A549 (cell line): Measurements from ENCODE around the gene CRYBB2. TPM values are rescaled to one million over a fixed set of nuclear protein-coding genes. Genes with fewer than 3 reads are reported as not detected.
"Not testable (repeated sequence)": the region's sequence is repeated elsewhere in the genome, so short reads cannot be mapped to it uniquely, and the experiment has no call there.

Experiments used
- ATAC-seq, 2 experiments: fragments of 200-7000 bp in 1 of 2; fragments of >200 bp in 1 of 2; cut with Nextera tagmentation in 1 of 2; cut with Tn5 transposase in 1 of 2; 3 replicates each; pipeline versions ENCODE4 v1.8.0 to v1.9.1; 2018 to 2020; ENCODE audit warnings: mild to moderate bottlenecking in 1 of 2, moderate library complexity in 1 of 2
- CTCF ChIA-PET: fragments of 300-600 bp; sonication (Branson Sonifier 250); formaldehyde crosslinking; extraction: SDS; loops from one replicate; lab custom pipeline; 2021; ENCODE audit warnings: antibody characterized with exemption, inconsistent platforms; lab: Yijun Ruan, JAX
- POLR2A ChIA-PET: fragments of 350-600 bp; formaldehyde crosslinking; extraction: SDS; loops from one replicate; lab custom pipeline; 2021; ENCODE audit warnings: antibody characterized with exemption, inconsistent platforms; lab: Yijun Ruan, JAX
- DNase-seq, 2 experiments: peaks; one replicate each; pipeline versions ENCODE4 v3.0.0 to v3.0.0-alpha.2; 2011 to 2016; ENCODE audit warnings: low read depth in 1 of 2, low spot score in 1 of 2
- FAIRE-seq: peaks from 2 replicates; lab custom pipeline; 2011; peaks lifted over from hg19 to GRCh38; lab: Jason Lieb, UNC
- H3K27ac ChIP-seq, 2 experiments: fragments of >200 bp; sonication (Bioruptor Twin); formaldehyde crosslinking; 3 replicates each; pipeline ENCODE4 v1.5.1; 2016 to 2017
- H3K4me1 ChIP-seq: fragments of >200 bp; sonication (Bioruptor Twin); formaldehyde crosslinking; 3 replicates; pipeline ENCODE4 v1.6.1; 2016
- H3K4me2 ChIP-seq: fragments of >200 bp; sonication (Bioruptor Twin); formaldehyde crosslinking; 3 replicates; pipeline ENCODE4 v1.6.1; 2016
- H3K4me3 ChIP-seq: fragments of >200 bp; sonication (Bioruptor Twin); formaldehyde crosslinking; 3 replicates; pipeline ENCODE4 v1.5.1; 2016
- H3K9me3 ChIP-seq: fragments of >200 bp; sonication (Bioruptor Twin); formaldehyde crosslinking; 3 replicates; pipeline ENCODE4 v1.6.1; 2016
- BHLHE40 ChIP-seq: IDR thresholded peaks from 2 replicates; pipeline ENCODE4 v1.6.1; 2012; ENCODE audit warnings: low read depth, low read length, inconsistent platforms
- CEBPB ChIP-seq, 2 experiments: fragments of >200 bp in 1 of 2; sonication (Bioruptor Twin) in 1 of 2; formaldehyde crosslinking in 1 of 2; IDR thresholded peaks; 2 replicates each; pipeline ENCODE4 v1.6.1; 2012 to 2016
- CHD4 ChIP-seq: fragments of 200-600 bp; sonication (generic); IDR thresholded peaks from 2 replicates; pipeline ENCODE4 v1.6.1; 2016; ENCODE audit warnings: antibody characterized with exemption, mild to moderate bottlenecking, borderline replicate concordance
- EHF ChIP-seq: fragments of 250-450 bp; sonication (Bioruptor Pico); IDR thresholded peaks from 2 replicates; pipeline ENCODE4 v1.5.0; 2020; ENCODE audit warnings: mild to moderate bottlenecking
- EHMT2 ChIP-seq: fragments of 200-600 bp; sonication (generic); IDR thresholded peaks from 2 replicates; pipeline ENCODE4 v1.6.1; 2016; ENCODE audit warnings: antibody characterized with exemption, low read depth, mild to moderate bottlenecking, moderate library complexity
- ELK1 ChIP-seq: fragments of 150-350 bp; IDR thresholded peaks from 2 replicates; pipeline ENCODE4 v1.6.1; 2014; ENCODE audit warnings: low read depth, mild to moderate bottlenecking, low read length
- EP300 ChIP-seq, 2 experiments: fragments of >200 bp; sonication (Bioruptor Twin); formaldehyde crosslinking; IDR thresholded peaks; 2 replicates in 1 of 2; 3 replicates in 1 of 2; pipeline ENCODE4 v1.6.1; 2016 to 2017
- FOSB ChIP-seq: fragments of 250-450 bp; sonication (Bioruptor Pico); IDR thresholded peaks from 2 replicates; pipeline ENCODE4 v1.5.0; 2020; ENCODE audit warnings: mild to moderate bottlenecking, moderate library complexity
- FOSL2 ChIP-seq, 2 experiments: fragments of 450-650 bp in 1 of 2; fragments of >200 bp in 1 of 2; sonication (Bioruptor Twin) in 1 of 2; formaldehyde crosslinking; IDR thresholded peaks; 2 replicates each; pipeline versions ENCODE4 v1.5.0 to v1.6.1; 2016 to 2020; ENCODE audit warnings: mild to moderate bottlenecking in 1 of 2, moderate library complexity in 1 of 2
- HMGXB4 ChIP-seq: fragments of 250-450 bp; sonication (Bioruptor Pico); IDR thresholded peaks from 2 replicates; pipeline ENCODE4 v1.5.0; 2021; ENCODE audit warnings: mild to moderate bottlenecking, moderate library complexity, borderline replicate concordance
- HOXA7 ChIP-seq: fragments of 250-450 bp; sonication (Bioruptor Pico); IDR thresholded peaks from 2 replicates; pipeline ENCODE4 v1.5.0; 2020; ENCODE audit warnings: mild to moderate bottlenecking, moderate library complexity
- JUNB ChIP-seq: fragments of >200 bp; sonication (Bioruptor Twin); formaldehyde crosslinking; IDR thresholded peaks from 2 replicates; pipeline ENCODE4 v1.6.1; 2016
- NFE2L2 ChIP-seq: fragments of 150-350 bp; conservative IDR thresholded peaks from 2 replicates; pipeline ENCODE4 v1.6.1; 2014; ENCODE audit warnings: low read length
- NPAS2 ChIP-seq: fragments of 250-450 bp; sonication (Bioruptor Pico); IDR thresholded peaks from 2 replicates; pipeline ENCODE4 v1.8.0; 2022; ENCODE audit warnings: mild to moderate bottlenecking, moderate library complexity, borderline replicate concordance
- NR3C1 ChIP-seq: fragments of >200 bp; sonication (Bioruptor Twin); formaldehyde crosslinking; IDR thresholded peaks from 3 replicates; pipeline ENCODE4 v1.6.1; 2017
- POLR2A ChIP-seq: IDR thresholded peaks from 2 replicates; pipeline ENCODE4 v1.6.1; 2012; ENCODE audit warnings: mild to moderate bottlenecking, low read length
- RAD21 ChIP-seq, 2 experiments: fragments of >200 bp in 1 of 2; sonication (Bioruptor Twin) in 1 of 2; formaldehyde crosslinking in 1 of 2; IDR thresholded peaks in 1 of 2; conservative IDR thresholded peaks in 1 of 2; 2 replicates in 1 of 2; 3 replicates in 1 of 2; pipeline ENCODE4 v1.6.1; 2012 to 2018; ENCODE audit warnings: inconsistent platforms in 1 of 2
- RARB ChIP-seq: fragments of 250-450 bp; sonication (Bioruptor Pico); IDR thresholded peaks from 2 replicates; pipeline ENCODE4 v1.8.0; 2021; ENCODE audit warnings: mild to moderate bottlenecking, moderate library complexity
- REST ChIP-seq: fragments of 200-600 bp; sonication (generic); IDR thresholded peaks from 2 replicates; pipeline ENCODE4 v1.6.1; 2016; ENCODE audit warnings: antibody characterized with exemption, mild to moderate bottlenecking, moderate library complexity
- TP53 ChIP-seq: fragments of 250-450 bp; sonication (Bioruptor Pico); IDR thresholded peaks from 2 replicates; pipeline ENCODE4 v1.5.0; 2021; ENCODE audit warnings: mild to moderate bottlenecking, moderate library complexity
- ZFP36 ChIP-seq: fragments of 450-650 bp; IDR thresholded peaks from 2 replicates; pipeline ENCODE4 v1.6.1; 2014; ENCODE audit warnings: borderline replicate concordance; ENCODE audit not compliant: partially characterized antibody
- ZNF302 ChIP-seq: fragments of 250-450 bp; sonication (Bioruptor Pico); IDR thresholded peaks from 2 replicates; pipeline ENCODE4 v1.9.0; 2021; ENCODE audit warnings: inconsistent platforms, mild to moderate bottlenecking, moderate library complexity
- ZSCAN20 ChIP-seq: fragments of 250-450 bp; sonication (Bioruptor Pico); IDR thresholded peaks from 2 replicates; pipeline ENCODE4 v1.8.0; 2022; ENCODE audit warnings: mild to moderate bottlenecking, moderate library complexity
- WGBS: methylation state at CpG from one replicate; pipeline ENCODE4 v1.1.6; 2017; ENCODE audit errors: missing lambda C conversion rate; 5-methylcytosine and 5-hydroxymethylcytosine counted together
- polyA plus RNA-seq, 4 experiments: library from polyadenylated mRNA; depleted of rRNA in 3 of 4; stranded (reverse); fragments of >200 nt; fragmentation: RNase III in 1 of 4; extraction: RNeasy Plus Mini Kit Qiagen cat#74134 plus additional on column Dnase treatment in 1 of 4; gene quantifications; 2 replicates in 3 of 4; 3 replicates in 1 of 4; pipeline ENCODE4 v1.2.3, GENCODE V29; 2011 to 2017

Gene CRYBB2
- polyA plus RNA-seq, 2 of the 4 experiments (the other 2 are of a cell fraction): not detected

- CTCF ChIA-PET: interaction anchor here (0.6 to 1.8 kb wide), 18 partner anchors 10 to 1095 kb away, joined by 3 to 6 read pairs (median 3); partner anchors contain the start of gene CRYBB2
- no peaks in the 10 kb centered on the region for H3K9me3 ChIP-seq
- peak overlapping the region in 1 of 2 experiments; percentile 48; a peak in 2 of 6 replicates for H3K27ac ChIP-seq
- no peak for TF ChIP-seq RARB (CRISPR knock-in tag)
- TF ChIP-seq BHLHE40: no peak
- no peak for TF ChIP-seq ZNF302 (CRISPR knock-in tag)
- TF ChIP-seq JUNB: no peak
- TF ChIP-seq NR3C1: no peak
- no peak for TF ChIP-seq HOXA7
- TF ChIP-seq POLR2A: no peak
- TF ChIP-seq FOSL2 (IDR thresholded peaks at IDR 0.05): no peak
- no peak for TF ChIP-seq FOSL2 (CRISPR knock-in tag; IDR thresholded peaks at IDR 0.05)
- TF ChIP-seq CHD4: no peak
- no peak for TF ChIP-seq REST
- TF ChIP-seq HMGXB4 (CRISPR knock-in tag): no peak
- no peak for TF ChIP-seq RAD21 (conservative IDR thresholded peaks at IDR 0.05 in 1 of 2, IDR thresholded peaks at IDR 0.05 in 1 of 2)
- TF ChIP-seq ZSCAN20: no peak
- no peak for TF ChIP-seq CEBPB (IDR thresholded peaks at IDR 0.05)
- TF ChIP-seq NPAS2 (CRISPR knock-in tag): no peak
- TF ChIP-seq ELK1: no peak
- TF ChIP-seq EHF (CRISPR knock-in tag): no peak
- no peak for TF ChIP-seq FOSB (CRISPR knock-in tag)
- H3K4me2 ChIP-seq: peak overlapping the region; percentile 80
- DNase-seq: no peak
- H3K4me1 ChIP-seq: no peaks in the 10 kb centered on the region
- peak in 1 of 2 experiments; percentile 31; a peak in 3 of 6 replicates for ATAC-seq
- peak overlapping the region; percentile 24; the same call in 1 of the 3 replicates for H3K4me3 ChIP-seq
- no peak for FAIRE-seq
- POLR2A ChIA-PET: no interaction called here
- WGBS: 71% methylated on average over 6 of the region's 6 CpGs
Observed at GRCh38 chr22:25236417-25236816, 17.0 kb downstream of the CRYBB2 start.

GRCh38 chr22:25237503-25237902 is 18.1 kb downstream of the CRYBB2 start:
- H3K4me3 ChIP-seq: no peak overlapping the region
- H3K4me2 ChIP-seq: no peak overlapping the region
- no peak overlapping the region for H3K27ac ChIP-seq
- DNase-seq (no peak), ATAC-seq (no peak), FAIRE-seq (no peak)
- POLR2A ChIA-PET: no interaction called here
- H3K4me1 ChIP-seq: no peaks in the 10 kb centered on the region
- TF ChIP-seq EP300 (IDR thresholded peaks at IDR 0.05) (no peak), NFE2L2 (no peak), NR3C1 (no peak), REST (no peak), EHMT2 (no peak), TP53 (no peak), RAD21 (conservative IDR thresholded peaks at IDR 0.05 in 1 of 2, IDR thresholded peaks at IDR 0.05 in 1 of 2) (no peak), ZFP36 (no peak)
- H3K9me3 ChIP-seq: no peaks in the 10 kb centered on the region
- 100% methylated on average over 1 of the region's 4 CpGs for WGBS
- CTCF ChIA-PET: interaction anchor here (1.2 kb wide), 1 partner anchor 96 kb away, joined by 3 read pairs; no protein-coding TSS in a partner anchor

GRCh38 chr22:25238058-25238457 is 18.6 kb downstream of the CRYBB2 start:
- ATAC-seq, POLR2A ChIA-PET, H3K4me2 ChIP-seq, FAIRE-seq, DNase-seq, H3K4me1 ChIP-seq, H3K9me3 ChIP-seq, H3K4me3 ChIP-seq, H3K27ac ChIP-seq: not testable (repeated sequence)
- CTCF ChIA-PET: interaction anchor here (1.2 kb wide), 2 partner anchors 36 to 95 kb away, joined by 3 to 4 read pairs; no protein-coding TSS in a partner anchor
- no CpG with 5 or more reads among the region's 9 CpGs for WGBS
